Tibial artery (tissue), 4 donors: ENCODE measurements around the gene ADAMTSL3.
"Not testable (repeated sequence)": the region's sequence is repeated elsewhere in the genome, so short reads cannot be mapped to it uniquely, and the experiment has no call there.

Source experiments
- DNase-seq, 2 donors: peaks; one replicate each; pipeline ENCODE4 v3.0.0-alpha.2; 2019
- H3K27ac ChIP-seq, 2 donors: fragments of 200-600 bp; sonication (generic) in 1 of 2; 1 replicate in 1 of 2; 2 replicates in 1 of 2; pipeline ENCODE4 v1.5.1; 2018 to 2019; ENCODE audit warnings: mild to moderate bottlenecking in 1 of 2
- H3K27me3 ChIP-seq, 2 donors: fragments of 200-600 bp; sonication (generic) in 1 of 2; one replicate each; pipeline versions ENCODE4 v1.5.1 to v1.6.0; 2016 to 2019
- H3K36me3 ChIP-seq, 3 donors: fragments of 200-600 bp; sonication (generic) in 2 of 3; one replicate each; pipeline ENCODE4 v1.5.1; 2016 to 2019; ENCODE audit warnings: mild to moderate bottlenecking in 2 of 3
- H3K4me1 ChIP-seq, 4 donors: fragments of 200-600 bp; sonication (generic) in 2 of 4; 1 replicate in 3 of 4; 2 replicates in 1 of 4; pipeline ENCODE4 v1.5.1; 2016 to 2019
- H3K4me3 ChIP-seq, 2 donors: fragments of 200-600 bp; sonication (generic) in 1 of 2; 1 replicate in 1 of 2; 2 replicates in 1 of 2; pipeline ENCODE4 v1.5.1; 2018 to 2019; ENCODE audit warnings: mild to moderate bottlenecking in 2 of 2
- H3K9me3 ChIP-seq, 3 donors: fragments of 200-600 bp; sonication (generic) in 1 of 3; one replicate each; pipeline ENCODE4 v1.5.1; 2016 to 2019
- intact Hi-C: fragments of 100-400 bp; cut with DNase I; formaldehyde crosslinking; loops from one replicate; pipeline ENCODE4 v1.15.0; 2023; ENCODE audit warnings: low total_unique reads
- TF ChIP-seq, protein P1 (sequence below), 2 experiments: fragments of 200-600 bp in 1 of 2; fragments of 450-650 bp in 1 of 2; IDR thresholded peaks; one replicate each; pipeline ENCODE4 v1.5.1; 2017 to 2019; ENCODE audit warnings: antibody characterized with exemption in 2 of 2, mild to moderate bottlenecking in 1 of 2, moderate library complexity in 1 of 2

Gene ADAMTSL3

DNA sequence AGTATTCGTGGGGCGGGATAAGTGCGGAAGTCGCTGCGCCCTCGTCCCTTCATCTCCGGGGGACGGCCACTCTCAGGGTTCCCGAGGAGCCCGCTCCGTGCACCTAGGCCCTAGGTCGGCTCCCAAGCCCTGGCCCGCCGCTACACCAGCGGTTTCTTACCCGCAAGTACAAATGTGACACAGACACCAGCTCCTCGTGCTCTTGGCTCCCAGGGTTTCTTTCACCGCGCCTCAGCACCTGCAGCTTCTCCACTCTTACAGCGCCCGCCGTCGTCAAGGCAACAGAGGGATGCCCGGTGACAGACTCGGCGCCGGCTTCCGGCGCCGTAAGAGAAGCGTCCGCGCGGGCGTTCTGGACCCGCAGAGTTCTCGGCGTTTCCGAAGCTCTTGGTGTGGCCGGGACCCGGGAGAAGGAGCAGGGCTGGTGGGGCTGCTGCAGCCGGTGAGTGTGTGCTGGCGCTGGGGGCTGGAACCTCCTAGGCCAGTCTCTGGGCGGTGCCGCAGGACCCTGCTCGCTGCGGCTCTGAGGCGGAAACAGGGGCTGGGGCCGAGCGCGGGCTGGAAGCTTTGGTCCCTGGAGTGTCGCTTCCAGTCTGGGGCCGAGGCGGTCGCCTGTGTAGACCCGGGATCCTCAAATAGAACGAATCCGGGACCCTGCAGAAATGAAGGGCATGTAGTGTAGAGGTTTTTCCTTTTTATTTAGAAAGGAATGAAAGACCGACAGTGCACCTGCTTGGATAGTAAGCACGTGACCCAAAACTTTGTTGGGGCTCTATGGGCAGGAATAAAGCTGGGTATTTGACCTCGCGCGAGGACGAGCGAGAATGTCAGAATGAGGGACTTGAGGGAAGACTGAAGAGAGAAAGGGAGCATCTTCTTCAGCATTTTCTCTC lies 426.2 kb downstream of the ADAMTSL3 start:
- TF ChIP-seq, protein P1, sequence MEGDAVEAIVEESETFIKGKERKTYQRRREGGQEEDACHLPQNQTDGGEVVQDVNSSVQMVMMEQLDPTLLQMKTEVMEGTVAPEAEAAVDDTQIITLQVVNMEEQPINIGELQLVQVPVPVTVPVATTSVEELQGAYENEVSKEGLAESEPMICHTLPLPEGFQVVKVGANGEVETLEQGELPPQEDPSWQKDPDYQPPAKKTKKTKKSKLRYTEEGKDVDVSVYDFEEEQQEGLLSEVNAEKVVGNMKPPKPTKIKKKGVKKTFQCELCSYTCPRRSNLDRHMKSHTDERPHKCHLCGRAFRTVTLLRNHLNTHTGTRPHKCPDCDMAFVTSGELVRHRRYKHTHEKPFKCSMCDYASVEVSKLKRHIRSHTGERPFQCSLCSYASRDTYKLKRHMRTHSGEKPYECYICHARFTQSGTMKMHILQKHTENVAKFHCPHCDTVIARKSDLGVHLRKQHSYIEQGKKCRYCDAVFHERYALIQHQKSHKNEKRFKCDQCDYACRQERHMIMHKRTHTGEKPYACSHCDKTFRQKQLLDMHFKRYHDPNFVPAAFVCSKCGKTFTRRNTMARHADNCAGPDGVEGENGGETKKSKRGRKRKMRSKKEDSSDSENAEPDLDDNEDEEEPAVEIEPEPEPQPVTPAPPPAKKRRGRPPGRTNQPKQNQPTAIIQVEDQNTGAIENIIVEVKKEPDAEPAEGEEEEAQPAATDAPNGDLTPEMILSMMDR (IDR thresholded peaks at IDR 0.05), result no peak
- intact Hi-C loops, result no loop called here
- peak in 1 of 2 donors; percentile 22 for DNase-seq
- no peaks in the 10 kb centered on the region for H3K9me3 ChIP-seq
- H3K36me3 ChIP-seq, result no peaks in the 10 kb centered on the region
- peaks cover 0 to 14% (median 6%) of the 10 kb centered on the region in 4 donors for H3K4me1 ChIP-seq
- peaks cover 0 to 4% of the 10 kb centered on the region in 2 donors for H3K27me3 ChIP-seq
- peak overlapping the region in 1 of 2 donors; percentile 22 for H3K27ac ChIP-seq
- peak overlapping the region; percentile 48 to 52 for H3K4me3 ChIP-seq

DNA sequence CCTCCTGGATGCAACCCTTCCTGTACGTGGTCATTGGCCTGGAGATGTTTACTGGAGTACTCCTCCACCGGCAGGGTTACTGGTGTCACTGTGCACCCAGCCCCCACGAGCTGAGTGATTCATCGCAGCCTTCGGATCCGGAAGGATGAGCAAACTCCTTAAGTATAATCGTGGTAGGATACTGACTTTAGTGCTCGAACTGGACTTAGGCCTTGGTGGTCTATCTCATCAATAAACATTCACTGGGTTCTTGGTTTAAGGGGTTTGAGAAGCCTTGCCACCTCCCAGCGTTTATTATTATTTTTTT lies 426.8 kb downstream of the ADAMTSL3 start:
- DNase-seq, H3K27ac ChIP-seq, H3K36me3 ChIP-seq, H3K9me3 ChIP-seq, intact Hi-C loops, H3K27me3 ChIP-seq: not testable (repeated sequence)
- peak overlapping the region; percentile 48 to 52 for H3K4me3 ChIP-seq
- peaks cover 0 to 14% (median 6%) of the 10 kb centered on the region in 4 donors for H3K4me1 ChIP-seq

DNA sequence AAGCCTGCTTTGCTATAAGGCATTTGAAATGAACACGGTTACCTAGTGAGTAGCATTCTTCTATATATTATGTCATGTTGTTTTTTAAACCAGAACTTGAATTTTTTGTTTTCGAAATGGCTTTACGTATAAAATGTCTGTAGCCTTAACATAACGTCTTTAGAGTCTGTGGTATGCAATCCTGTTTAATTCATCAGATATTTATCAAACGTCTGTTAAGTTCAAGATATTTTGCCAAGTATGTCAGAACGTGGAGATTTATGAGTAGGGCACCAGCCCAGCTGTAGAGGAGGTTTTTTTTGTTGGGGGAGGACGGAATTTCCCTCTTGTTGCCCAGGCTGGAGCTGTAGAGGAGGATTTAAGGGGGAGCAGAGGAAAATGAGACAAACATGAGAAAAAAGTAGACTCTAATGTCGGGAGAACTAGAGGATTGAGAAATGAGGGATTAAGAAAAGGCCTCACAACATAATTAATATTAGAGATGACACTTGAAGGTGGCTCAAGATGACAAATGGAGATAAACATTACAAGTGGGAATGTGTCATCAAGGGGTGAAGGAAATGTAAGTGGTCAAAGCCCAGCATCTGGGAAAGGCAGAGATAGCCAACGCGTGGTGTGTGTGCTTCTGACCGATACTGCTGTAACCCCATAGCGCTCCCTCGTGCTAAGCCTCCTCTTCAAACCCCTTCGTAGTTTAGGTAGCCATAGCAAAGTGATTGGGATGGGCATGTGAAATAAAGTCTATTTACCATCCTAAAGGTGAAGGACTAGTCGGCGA lies 427.7 kb downstream of the ADAMTSL3 start:
- intact Hi-C loops, result no loop called here
- TF ChIP-seq, protein P1 (IDR thresholded peaks at IDR 0.05), result no peak
- peaks cover 0 to 14% (median 6%) of the 10 kb centered on the region in 4 donors for H3K4me1 ChIP-seq
- no peak for DNase-seq
- no peak overlapping the region for H3K27ac ChIP-seq
- no peaks in the 10 kb centered on the region for H3K9me3 ChIP-seq
- no peak overlapping the region for H3K4me3 ChIP-seq
- H3K27me3 ChIP-seq, result peaks cover 0 to 4% of the 10 kb centered on the region in 2 donors
- H3K36me3 ChIP-seq, result no peaks in the 10 kb centered on the region

DNA sequence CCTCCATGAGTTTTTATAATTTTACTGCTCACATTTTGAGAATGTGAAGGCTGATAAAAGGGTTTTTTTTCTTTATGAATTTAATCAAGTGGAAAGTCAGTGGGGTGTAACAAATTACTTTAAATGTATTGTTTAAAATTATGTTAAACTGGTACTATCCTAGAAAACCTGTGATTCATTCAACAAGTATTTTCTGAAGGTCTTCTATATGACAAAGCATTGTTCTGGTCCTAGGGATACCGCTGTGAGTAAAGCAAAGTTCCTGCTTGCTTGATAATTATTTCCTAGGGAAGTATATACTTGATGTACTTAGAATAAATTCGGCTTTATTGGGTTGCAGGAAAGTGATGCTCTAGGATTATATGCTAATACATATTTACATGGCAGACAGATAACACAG lies 428.8 kb downstream of the ADAMTSL3 start:
- DNase-seq, result no peak
- TF ChIP-seq, protein P1 (IDR thresholded peaks at IDR 0.05), result no peak
- Histone ChIP-seq H3K27me3 (peaks cover 0 to 4% of the 10 kb centered on the region in 2 donors), H3K9me3 (no peaks in the 10 kb centered on the region), H3K36me3 (no peaks in the 10 kb centered on the region), H3K4me1 (peaks cover 0 to 14% (median 6%) of the 10 kb centered on the region in 4 donors), H3K27ac (no peak overlapping the region), H3K4me3 (no peak overlapping the region)
- intact Hi-C loops, result no loop called here

DNA sequence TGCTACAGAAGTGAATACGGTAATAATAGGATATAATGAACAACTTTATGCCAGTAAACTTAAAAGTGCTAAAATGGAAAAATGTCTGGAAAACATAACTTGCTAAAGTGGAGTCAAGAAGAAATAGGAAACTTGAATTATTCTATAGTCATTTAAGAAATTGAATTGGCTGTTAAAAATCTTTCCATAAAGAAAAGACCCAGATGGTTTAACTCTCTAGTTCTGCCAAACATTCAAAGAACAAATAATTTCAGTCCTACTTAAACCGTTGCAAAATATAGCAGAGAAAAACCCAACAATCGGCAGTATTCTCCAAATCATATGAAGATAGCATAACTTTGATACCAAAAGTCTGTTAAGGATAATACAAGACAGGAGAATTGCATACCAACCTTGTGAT lies 432.1 kb downstream of the ADAMTSL3 start:
- intact Hi-C loops, H3K9me3 ChIP-seq, H3K36me3 ChIP-seq, H3K4me1 ChIP-seq, H3K27ac ChIP-seq, H3K27me3 ChIP-seq, DNase-seq, H3K4me3 ChIP-seq: not testable (repeated sequence)
